ENCODE measurements around the gene FBXO24. TPM values are rescaled to one million over a fixed set of nuclear protein-coding genes. Genes with fewer than 3 reads are reported as not detected.

Gene FBXO24
- total RNA-seq, 1 donor from 2014 or later, result 0.52 TPM

GRCh38 chr7:100566018-100566531, 20.1 kb upstream of the FBXO24 start:
- H3K27me3 Mint-ChIP-seq (ENCODE audit: low read depth, unreplicated experiment), result peaks cover 3% of the 10 kb centered on the region
- Histone ChIP-seq H4K20me1 (ENCODE audit: insufficient read depth, low read length) (no peaks in the 10 kb centered on the region), H3K9ac (ENCODE audit: low read length) (no peak overlapping the region), H3K27me3 (ENCODE audit: insufficient read depth, low read length) (no peaks in the 10 kb centered on the region), H3K79me2 (ENCODE audit: insufficient read depth, low read length) (no peaks in the 10 kb centered on the region), H3K4me3 (ENCODE audit: insufficient read depth, low read depth, low read length) (no peak overlapping the region), H3K36me3 (ENCODE audit: insufficient read depth, low read length) (no peaks in the 10 kb centered on the region), H3K4me2 (ENCODE audit: low read length) (no peak overlapping the region), H3K9me3 (ENCODE audit: insufficient read depth, low read depth, low read length) (no peaks in the 10 kb centered on the region), H3K27ac (ENCODE audit: low read depth, low read length) (no peak overlapping the region), H2AFZ (ENCODE audit: low read depth, low read length) (no peak overlapping the region), H3K4me1 (ENCODE audit: insufficient read depth, low read length) (peaks cover 18% of the 10 kb centered on the region)
- H3K9me3 Mint-ChIP-seq (ENCODE audit: unreplicated experiment), result no peaks in the 10 kb centered on the region
- no peak overlapping the region for H3K27ac Mint-ChIP-seq (ENCODE audit: unreplicated experiment)
- TF ChIP-seq CTCF (IDR thresholded peaks at IDR 0.05; ENCODE audit: insufficient read depth, low read depth, low read length) (no peak), EZH2 (IDR thresholded peaks at IDR 0.05; ENCODE audit: insufficient read depth, low read length) (no peak)
- H3K4me3 Mint-ChIP-seq (ENCODE audit: unreplicated experiment), result no peak overlapping the region
- DNase-seq (ENCODE audit: low read depth), result no peak
- FAIRE-seq, result no peak
- peaks cover 2% of the 10 kb centered on the region for H3K36me3 Mint-ChIP-seq (ENCODE audit: low read depth, unreplicated experiment)
- H3K4me1 Mint-ChIP-seq (ENCODE audit: low read depth, unreplicated experiment), result no peaks in the 10 kb centered on the region

- Histone ChIP-seq H3K4me2 (ENCODE audit: low read length) (no peak overlapping the region), H2AFZ (ENCODE audit: low read depth, low read length) (no peak overlapping the region), H3K27me3 (ENCODE audit: insufficient read depth, low read length) (no peaks in the 10 kb centered on the region), H3K9me3 (ENCODE audit: insufficient read depth, low read depth, low read length) (no peaks in the 10 kb centered on the region), H3K36me3 (ENCODE audit: insufficient read depth, low read length) (no peaks in the 10 kb centered on the region), H4K20me1 (ENCODE audit: insufficient read depth, low read length) (no peaks in the 10 kb centered on the region), H3K27ac (ENCODE audit: low read depth, low read length) (no peak overlapping the region), H3K4me1 (ENCODE audit: insufficient read depth, low read length) (peaks cover 29% of the 10 kb centered on the region), H3K9ac (ENCODE audit: low read length) (no peak overlapping the region), H3K4me3 (ENCODE audit: insufficient read depth, low read depth, low read length) (no peak overlapping the region), H3K79me2 (ENCODE audit: insufficient read depth, low read length) (no peaks in the 10 kb centered on the region)
- TF ChIP-seq EZH2 (IDR thresholded peaks at IDR 0.05; ENCODE audit: insufficient read depth, low read length) (no peak), CTCF (IDR thresholded peaks at IDR 0.05; ENCODE audit: insufficient read depth, low read depth, low read length) (no peak)
- Mint-ChIP-seq H3K9me3 (ENCODE audit: unreplicated experiment) (no peaks in the 10 kb centered on the region), H3K4me3 (ENCODE audit: unreplicated experiment) (no peak overlapping the region), H3K27me3 (ENCODE audit: low read depth, unreplicated experiment) (peaks cover 5% of the 10 kb centered on the region), H3K27ac (ENCODE audit: unreplicated experiment) (no peak overlapping the region), H3K36me3 (ENCODE audit: low read depth, unreplicated experiment) (peaks cover 2% of the 10 kb centered on the region), H3K4me1 (ENCODE audit: low read depth, unreplicated experiment) (peaks cover 6% of the 10 kb centered on the region)
- no peak for DNase-seq (ENCODE audit: low read depth)
- FAIRE-seq, result no peak
Observed at GRCh38 chr7:100567031-100567730, 18.9 kb upstream of the FBXO24 start.

- no peak overlapping the region for H3K4me2 ChIP-seq (ENCODE audit: low read length)
- DNase-seq (ENCODE audit: low read depth) (no peak), FAIRE-seq (no peak)
- H3K79me2 ChIP-seq (ENCODE audit: insufficient read depth, low read length), result no peaks in the 10 kb centered on the region
- Mint-ChIP-seq H3K27me3 (ENCODE audit: low read depth, unreplicated experiment) (peaks cover 6% of the 10 kb centered on the region), H3K9me3 (ENCODE audit: unreplicated experiment) (no peaks in the 10 kb centered on the region), H3K27ac (ENCODE audit: unreplicated experiment) (no peak overlapping the region), H3K36me3 (ENCODE audit: low read depth, unreplicated experiment) (peaks cover 2% of the 10 kb centered on the region), H3K4me1 (ENCODE audit: low read depth, unreplicated experiment) (peaks cover 6% of the 10 kb centered on the region), H3K4me3 (ENCODE audit: unreplicated experiment) (no peak overlapping the region)
- H3K36me3 ChIP-seq (ENCODE audit: insufficient read depth, low read length), result no peaks in the 10 kb centered on the region
- no peaks in the 10 kb centered on the region for H3K9me3 ChIP-seq (ENCODE audit: insufficient read depth, low read depth, low read length)
- no peaks in the 10 kb centered on the region for H4K20me1 ChIP-seq (ENCODE audit: insufficient read depth, low read length)
- H3K27me3 ChIP-seq (ENCODE audit: insufficient read depth, low read length), result no peaks in the 10 kb centered on the region
- H3K9ac ChIP-seq (ENCODE audit: low read length), result no peak overlapping the region
- H3K4me3 ChIP-seq (ENCODE audit: insufficient read depth, low read depth, low read length), result no peak overlapping the region
- no peak for TF ChIP-seq CTCF (IDR thresholded peaks at IDR 0.05; ENCODE audit: insufficient read depth, low read depth, low read length)
- TF ChIP-seq EZH2 (IDR thresholded peaks at IDR 0.05; ENCODE audit: insufficient read depth, low read length), result no peak
- H3K4me1 ChIP-seq (ENCODE audit: insufficient read depth, low read length), result peaks cover 29% of the 10 kb centered on the region
- H2AFZ ChIP-seq (ENCODE audit: low read depth, low read length), result no peak overlapping the region
- H3K27ac ChIP-seq (ENCODE audit: low read depth, low read length), result no peak overlapping the region
Observed at GRCh38 chr7:100567751-100568175, 18.4 kb upstream of the FBXO24 start.
